Measurements from ENCODE around the gene ARHGAP22. TPM values are rescaled to one million over a fixed set of nuclear protein-coding genes. Genes with fewer than 3 reads are reported as not detected.

The ARHGAP22 gene
- polyA plus RNA-seq, 4 donors = 0.97 to 1.9 (median 1.2) TPM

DNA sequence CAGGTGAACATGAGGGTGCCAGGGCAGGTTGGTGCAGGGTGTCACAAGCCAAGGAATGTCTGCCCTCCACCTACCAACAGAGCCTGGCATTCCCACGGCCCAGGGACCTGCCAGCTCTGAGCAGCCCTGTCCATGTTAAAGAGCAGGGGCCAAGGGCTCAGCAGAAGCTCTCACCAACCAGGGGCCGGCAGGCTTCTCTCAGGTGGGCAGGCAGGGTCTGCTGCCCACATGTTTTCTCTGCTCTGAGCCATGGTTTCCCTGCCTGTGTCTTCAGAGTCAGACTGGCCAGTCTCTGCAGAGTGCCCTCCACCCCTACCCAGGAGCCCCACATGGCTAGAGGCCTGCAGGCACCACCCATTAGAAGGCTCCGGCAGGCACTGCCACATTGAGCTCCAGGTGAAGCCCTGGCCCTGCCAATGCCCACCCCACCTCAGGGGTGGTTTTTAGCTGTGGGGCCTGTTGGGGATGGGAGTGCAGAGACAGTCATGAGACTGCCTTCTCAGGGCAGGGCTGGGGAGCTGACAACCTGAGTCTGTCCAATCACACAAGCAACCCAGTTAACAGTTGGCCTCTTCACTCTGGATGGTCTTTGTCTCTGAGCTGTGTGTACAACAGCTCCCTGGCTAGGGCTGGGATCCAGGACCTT lies 135.9 kb downstream of the ARHGAP22 start:
- DNase-seq (ENCODE audit: low read depth in 4 of 4, low spot score in 3 of 4) = no peak

DNA sequence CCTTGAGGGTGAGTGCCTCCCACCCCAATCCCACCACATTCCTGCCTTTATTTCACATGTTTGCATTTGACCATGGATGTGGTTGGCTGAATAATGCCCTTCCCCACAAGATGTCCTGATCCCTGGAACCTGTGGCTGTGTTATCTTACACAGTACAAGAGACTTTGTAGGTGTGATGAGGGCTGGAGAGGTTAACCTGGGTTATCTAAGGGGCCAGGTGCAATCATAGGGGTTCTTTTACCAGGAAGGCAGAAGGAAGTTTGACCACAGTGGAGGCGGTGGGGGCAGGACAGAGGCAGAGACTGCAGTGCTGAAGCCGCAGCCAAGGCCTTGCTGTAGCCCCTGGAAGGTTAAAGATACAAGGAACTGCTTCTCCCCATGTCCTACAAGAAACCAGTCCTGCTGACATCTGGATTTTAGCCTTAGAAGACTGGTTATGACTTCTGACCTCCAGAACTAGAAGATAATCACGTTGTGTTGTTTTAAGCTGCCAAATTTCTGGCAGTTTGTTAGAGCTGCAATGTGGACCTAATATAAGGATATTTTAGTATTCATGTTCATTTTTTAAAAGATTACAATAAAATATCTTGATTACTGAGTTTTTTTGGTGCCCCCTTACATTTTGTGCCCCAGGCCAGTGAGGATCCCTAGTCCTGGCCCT lies 136.6 kb downstream of the ARHGAP22 start:
- DNase-seq (ENCODE audit: low read depth in 4 of 4, low spot score in 3 of 4) = no peak

DNA sequence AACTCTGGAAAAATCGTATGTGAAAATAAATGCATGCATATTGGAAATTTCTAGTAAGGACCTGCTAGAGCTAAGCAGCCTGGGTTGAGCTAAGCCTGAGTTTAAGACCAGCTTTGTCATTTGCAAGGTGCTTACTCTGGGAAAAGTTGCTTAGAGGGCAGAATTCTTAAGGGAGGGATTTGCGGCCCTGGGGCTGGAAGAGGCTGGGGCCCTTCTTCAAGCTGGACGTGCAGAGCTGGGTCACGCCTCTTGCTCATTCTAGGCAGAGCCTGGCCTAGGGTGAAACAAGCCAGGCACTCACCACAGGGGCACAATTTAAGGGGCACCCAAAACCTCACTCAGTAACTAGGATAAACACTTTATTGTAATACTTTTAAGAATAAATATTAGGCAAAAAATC lies 137.2 kb downstream of the ARHGAP22 start:
- no peak for DNase-seq (ENCODE audit: low read depth in 4 of 4, low spot score in 3 of 4)

DNA sequence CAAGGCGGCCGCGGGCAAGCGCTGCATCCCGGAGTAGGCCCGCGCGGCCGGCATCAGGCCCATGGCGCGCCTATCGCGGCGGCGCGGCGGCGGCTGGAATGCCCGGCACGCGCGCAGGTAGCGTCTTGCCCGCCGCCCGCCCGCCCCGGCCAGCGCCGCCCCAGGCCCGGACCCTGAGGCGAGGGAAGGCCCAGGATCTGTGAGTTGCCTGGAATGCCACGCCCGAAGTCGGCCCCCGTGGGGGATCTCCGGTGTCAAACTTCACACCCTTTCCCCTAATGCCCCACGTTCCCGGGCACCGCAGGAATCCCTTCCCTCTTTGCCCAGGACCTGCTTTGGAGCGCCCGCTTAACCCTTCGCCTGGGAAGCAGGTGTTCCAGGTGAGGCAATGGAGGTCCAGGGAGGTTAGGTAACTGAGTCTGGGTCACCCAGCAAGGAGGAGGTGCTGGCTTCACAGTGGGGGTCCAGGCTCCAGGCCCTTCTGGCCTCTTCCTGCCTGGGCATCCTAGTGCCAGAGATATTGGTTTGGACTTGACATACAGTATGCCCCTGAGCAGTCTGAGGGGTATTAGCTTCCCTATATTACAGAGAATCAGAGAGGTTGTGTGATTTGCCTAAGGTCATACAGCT lies 138.1 kb downstream of the ARHGAP22 start:
- DNase-seq (ENCODE audit: low read depth in 4 of 4, low spot score in 3 of 4) = no peak

DNA sequence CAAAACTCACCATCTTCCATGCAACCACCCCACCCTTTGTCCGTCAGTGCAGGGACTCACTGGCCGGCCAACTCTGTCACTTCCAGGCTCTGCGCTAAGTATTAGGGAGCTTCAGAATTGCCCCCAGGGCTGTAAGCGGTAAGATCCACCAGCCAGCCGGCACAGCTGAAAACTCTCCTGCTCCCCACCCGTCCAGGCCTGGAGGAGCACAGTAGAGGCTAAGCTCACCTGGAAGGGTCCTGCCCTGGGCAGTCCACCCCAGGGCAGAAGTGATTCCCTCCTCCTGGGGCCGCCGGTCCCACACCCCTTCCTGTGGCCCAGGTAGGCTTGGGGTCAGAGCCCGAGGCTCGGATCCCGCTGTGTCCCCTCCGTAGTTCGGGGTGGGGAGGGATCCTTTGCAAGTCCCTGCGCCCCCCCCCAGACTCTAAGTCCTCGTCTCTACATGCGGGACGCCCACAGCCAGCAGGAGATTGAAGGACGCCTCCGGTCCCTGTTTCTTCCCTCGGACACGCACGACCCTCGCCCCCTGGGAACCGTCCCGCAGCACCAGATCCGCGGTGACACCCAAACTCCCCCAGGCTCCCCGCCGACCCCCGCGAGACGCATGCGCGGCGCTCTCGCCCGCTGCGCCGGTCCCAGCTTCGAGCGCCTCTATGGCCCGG lies 138.9 kb downstream of the ARHGAP22 start:
- no peak for DNase-seq (ENCODE audit: low read depth in 4 of 4, low spot score in 3 of 4)

DNA sequence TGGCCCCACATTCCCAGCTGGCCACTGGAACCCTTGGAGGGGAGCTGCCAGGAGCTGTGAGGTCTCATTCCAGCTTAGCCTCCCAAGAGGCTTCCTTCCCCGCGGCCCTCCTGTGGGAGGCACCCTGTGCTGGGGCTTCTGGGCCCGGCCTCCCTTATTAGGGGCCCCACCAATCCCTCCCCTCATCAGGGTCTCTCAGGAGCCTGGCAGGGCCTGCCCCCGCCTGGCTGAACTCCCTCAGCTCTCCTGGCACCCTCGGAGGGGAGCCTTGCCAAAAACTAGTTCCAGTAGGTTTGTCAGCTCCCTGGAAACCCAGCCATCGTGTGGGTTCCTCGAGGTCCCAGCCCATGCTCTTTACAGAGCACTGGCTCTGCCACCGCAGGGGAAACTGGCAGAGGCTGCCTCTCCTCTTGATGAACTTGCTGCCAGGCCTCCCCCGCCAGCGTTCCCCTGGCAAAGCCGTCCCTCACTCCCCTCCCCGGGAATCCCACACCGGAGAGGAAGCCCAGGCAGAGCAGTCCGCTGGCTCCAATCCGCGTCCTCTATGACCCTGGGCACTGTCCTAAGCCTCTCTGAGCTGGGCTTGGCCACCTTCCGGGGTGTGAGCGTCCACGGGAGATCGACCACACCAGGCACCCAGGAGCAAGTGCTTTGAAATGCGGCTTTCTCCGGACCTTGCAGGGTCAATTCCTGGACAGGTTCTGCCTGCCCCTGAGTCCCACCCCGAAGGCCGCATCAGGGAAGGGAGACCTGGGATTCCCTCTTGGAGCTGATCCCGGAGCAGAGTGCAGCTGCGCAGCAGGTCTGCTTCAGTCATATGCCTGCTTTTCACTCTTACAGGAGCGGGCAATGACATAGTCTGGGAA lies 139.8 kb downstream of the ARHGAP22 start:
- DNase-seq (ENCODE audit: low read depth in 4 of 4, low spot score in 3 of 4) = no peak

DNA sequence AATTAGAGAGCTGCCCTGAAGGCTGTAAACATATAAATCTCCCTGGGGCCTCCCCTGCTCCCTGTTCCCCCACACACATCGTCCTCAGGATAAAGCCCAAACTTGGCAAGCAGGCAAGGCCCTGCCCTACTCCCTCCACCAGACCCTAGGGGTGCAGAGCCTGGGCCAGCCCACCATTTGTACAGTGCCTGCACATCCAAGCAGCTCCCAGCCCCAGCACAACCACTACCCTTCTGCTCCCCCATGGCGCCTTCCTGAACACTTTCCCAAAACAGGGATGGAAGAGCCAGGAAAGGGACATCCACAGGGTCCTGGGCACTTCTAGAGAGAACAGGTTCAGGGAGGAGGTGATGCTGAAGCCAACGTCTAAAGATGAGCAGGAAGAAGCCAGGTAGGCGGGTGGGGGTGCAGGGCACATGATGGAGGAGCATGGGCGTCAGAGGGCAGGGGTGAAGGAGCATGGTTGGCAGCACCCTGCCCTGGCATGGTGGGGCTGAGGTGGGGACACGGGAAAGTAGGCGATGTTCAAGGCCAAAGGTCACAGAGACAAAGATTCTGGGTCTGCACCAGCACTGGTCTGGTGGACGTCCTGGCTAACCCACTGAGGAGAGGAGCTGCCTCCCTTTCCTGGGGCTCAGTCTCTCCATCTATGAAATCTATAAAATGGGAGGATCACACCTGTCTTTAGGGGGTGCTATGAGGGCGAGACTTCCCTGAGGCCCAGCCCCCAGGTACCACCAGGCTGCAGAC lies 140.6 kb downstream of the ARHGAP22 start:
- no peak for DNase-seq (ENCODE audit: low read depth in 4 of 4, low spot score in 3 of 4)

- DNase-seq (ENCODE audit: low read depth in 4 of 4, low spot score in 3 of 4) = no peak
These were observed 141.4 kb downstream of the ARHGAP22 start for GRCh38 chr10:48463318-48464003.

DNA sequence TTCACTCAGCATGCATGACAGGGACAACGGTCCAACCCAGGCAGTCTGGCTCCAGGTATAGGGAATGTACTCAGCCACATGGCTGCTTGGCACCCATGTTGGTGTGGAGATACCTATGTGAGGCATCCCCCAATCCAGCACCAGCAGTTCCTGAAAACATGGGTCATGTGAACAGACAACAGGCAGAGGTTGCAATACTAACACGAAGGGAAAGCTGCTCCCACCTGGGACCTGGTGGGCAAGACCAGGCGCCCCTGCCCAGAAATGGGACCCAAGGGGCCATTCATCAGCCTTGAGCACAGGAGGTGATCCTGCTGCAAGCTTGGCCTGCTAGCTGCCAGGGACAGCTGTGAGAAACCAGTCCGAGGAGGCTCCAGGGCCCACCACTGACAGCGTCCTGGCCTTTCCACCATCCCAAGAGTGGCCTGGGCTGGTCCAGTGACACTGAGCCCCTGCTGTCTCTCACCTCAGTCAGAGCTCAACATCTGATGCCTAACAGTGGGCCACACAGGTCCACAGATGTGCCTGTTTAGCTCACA lies 142.3 kb downstream of the ARHGAP22 start:
- no peak for DNase-seq (ENCODE audit: low read depth in 4 of 4, low spot score in 3 of 4)

- no peak for DNase-seq (ENCODE audit: low read depth in 4 of 4, low spot score in 3 of 4)
These were observed 143.0 kb downstream of the ARHGAP22 start for GRCh38 chr10:48461623-48462481.

DNA sequence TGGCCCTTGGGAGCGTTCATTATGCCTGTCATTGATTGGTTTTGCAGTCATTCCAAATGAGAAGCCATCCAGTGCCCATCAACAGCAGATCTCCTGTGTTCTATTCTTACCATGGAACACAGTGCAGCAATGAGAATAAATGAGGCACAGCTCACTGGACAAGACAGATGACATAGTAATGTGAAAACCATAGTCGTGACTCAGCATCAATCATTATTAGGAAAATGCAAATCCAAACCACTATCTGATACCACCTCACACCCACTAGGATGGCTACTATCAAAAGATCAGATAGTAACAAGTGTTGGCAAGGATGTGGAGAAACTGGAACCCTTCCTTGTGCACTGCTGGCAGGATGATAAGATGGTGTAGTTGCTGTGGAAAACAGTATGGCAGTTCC lies 144.7 kb downstream of the ARHGAP22 start:
- DNase-seq (ENCODE audit: low read depth in 4 of 4, low spot score in 3 of 4) = no peak

DNA sequence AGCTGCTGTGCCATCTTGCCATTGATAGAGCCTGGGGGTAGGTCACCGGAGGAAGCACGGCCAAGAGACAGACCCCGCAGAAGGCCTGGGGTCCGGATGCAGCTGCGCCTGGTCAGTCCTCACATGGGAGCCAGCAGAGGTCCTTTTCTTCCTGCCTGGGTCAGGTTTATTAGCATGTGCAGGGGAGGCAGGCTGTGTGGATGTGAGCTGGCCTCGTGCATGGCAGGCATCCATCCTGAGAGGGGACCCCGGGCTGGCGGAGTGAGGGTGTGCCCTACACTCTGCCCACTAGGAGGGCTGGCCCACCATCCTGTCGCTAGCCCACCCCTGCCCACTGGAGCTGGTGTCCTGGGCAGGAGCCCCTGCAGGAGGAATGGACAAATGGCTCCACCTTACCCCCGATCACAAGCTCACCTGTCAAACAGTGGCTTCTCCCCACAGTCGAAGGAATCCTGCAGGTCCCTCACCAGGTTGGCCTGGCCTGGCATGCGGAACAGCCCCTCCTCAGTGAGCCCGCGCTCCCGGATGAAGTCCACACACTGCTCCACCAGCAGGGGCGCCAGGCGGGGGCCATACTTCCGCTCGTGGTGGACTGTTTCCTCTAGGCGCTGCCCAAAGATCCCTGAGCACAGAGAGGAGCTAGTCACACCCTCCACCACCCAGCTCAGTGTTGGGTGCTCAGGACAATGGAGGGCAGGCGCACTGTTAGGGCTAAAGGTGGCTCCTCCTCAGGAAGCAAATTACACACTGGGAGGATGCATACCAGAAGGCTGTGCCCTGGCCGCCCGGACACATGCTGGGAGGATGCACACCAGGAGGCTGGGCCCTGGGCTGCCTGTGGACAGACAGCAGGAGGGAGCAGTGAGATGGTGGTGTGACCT lies 145.4 kb downstream of the ARHGAP22 start:
- no peak for DNase-seq (ENCODE audit: low read depth in 4 of 4, low spot score in 3 of 4)

DNA sequence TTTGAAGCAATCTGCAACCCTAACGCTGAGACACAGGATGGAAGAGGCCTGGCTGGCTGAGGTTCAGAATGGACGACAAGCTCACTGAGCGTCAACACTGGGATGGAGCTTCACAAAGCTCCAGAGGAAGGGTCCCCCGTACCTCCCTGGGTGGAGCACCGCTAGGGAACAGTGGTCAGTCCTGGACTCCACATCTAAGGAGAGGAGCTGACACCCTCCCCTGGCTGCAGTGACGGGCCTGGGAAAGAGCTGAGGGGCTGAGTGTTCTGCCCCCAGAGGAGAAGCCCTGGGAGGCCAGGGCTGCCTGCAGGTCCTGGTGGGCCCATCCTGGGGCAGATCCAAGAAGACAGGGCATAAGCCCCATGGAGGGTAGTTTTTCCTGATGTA lies 146.2 kb downstream of the ARHGAP22 start:
- no peak for DNase-seq (ENCODE audit: low read depth in 4 of 4, low spot score in 3 of 4)

- DNase-seq (ENCODE audit: low read depth in 4 of 4, low spot score in 3 of 4) = no peak
These were observed 146.8 kb downstream of the ARHGAP22 start for GRCh38 chr10:48457949-48458661.

- no peak for DNase-seq (ENCODE audit: low read depth in 4 of 4, low spot score in 3 of 4)
These were observed 147.8 kb downstream of the ARHGAP22 start for GRCh38 chr10:48456808-48457761.
